Gastrocnemius medialis (tissue), 4 donors: ENCODE measurements around the gene FARS2.

Source experiments
- POLR2A ChIP-seq, 2 donors: fragments of 450-650 bp; IDR thresholded peaks; one replicate each; pipeline ENCODE4 v1.6.1; 2017; ENCODE audit warnings: antibody characterized with exemption in 2 of 2, mild to moderate bottlenecking in 2 of 2, moderate library complexity in 2 of 2
- TF ChIP-seq, protein P1 (sequence below), 5 experiments: fragments of 450-650 bp in 3 of 5; fragments of 200-600 bp in 2 of 5; sonication (generic) in 2 of 5; IDR thresholded peaks in 4 of 5; conservative IDR thresholded peaks in 1 of 5; 1 replicate in 4 of 5; 2 replicates in 1 of 5; pipeline ENCODE4 v1.5.1; 2016 to 2019; ENCODE audit warnings: antibody characterized with exemption in 5 of 5, mild to moderate bottlenecking in 3 of 5, moderate library complexity in 3 of 5

DNA sequence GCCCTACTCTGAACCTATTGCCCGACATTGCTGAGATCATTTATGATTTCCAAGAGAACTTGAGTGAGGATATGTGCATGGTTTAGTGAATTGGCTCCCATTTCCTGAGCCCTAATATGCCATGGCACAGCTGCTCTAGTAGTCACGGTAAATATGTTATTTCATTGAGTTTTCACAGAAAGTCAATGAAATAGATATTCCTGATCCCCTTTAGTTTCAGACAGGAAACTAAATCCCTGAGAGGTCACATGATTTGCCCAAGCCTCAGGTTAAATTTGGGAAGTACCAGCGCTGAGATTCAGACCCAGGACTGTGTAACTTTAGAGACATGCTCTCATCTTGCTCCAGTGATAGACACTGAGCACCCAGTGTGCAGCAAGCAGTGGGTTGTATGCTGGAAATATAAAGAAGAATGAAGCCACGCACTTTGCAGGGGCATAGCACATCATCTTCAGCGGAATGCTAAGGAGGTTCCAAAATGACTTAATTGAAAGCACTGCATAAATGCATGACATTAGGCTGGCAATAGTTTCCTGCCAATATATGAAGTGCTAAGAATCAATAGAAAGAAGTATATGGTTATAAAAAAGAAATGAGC is 70.6 kb downstream of the FARS2 start:
- TF ChIP-seq, protein P1, sequence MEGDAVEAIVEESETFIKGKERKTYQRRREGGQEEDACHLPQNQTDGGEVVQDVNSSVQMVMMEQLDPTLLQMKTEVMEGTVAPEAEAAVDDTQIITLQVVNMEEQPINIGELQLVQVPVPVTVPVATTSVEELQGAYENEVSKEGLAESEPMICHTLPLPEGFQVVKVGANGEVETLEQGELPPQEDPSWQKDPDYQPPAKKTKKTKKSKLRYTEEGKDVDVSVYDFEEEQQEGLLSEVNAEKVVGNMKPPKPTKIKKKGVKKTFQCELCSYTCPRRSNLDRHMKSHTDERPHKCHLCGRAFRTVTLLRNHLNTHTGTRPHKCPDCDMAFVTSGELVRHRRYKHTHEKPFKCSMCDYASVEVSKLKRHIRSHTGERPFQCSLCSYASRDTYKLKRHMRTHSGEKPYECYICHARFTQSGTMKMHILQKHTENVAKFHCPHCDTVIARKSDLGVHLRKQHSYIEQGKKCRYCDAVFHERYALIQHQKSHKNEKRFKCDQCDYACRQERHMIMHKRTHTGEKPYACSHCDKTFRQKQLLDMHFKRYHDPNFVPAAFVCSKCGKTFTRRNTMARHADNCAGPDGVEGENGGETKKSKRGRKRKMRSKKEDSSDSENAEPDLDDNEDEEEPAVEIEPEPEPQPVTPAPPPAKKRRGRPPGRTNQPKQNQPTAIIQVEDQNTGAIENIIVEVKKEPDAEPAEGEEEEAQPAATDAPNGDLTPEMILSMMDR (IDR thresholded peaks at IDR 0.05 in 4 of 5, conservative IDR thresholded peaks at IDR 0.05 in 1 of 5): no peak
- no peak for TF ChIP-seq POLR2A (IDR thresholded peaks at IDR 0.05)
